Measurements from ENCODE around the gene AGTRAP.

Gene AGTRAP

GRCh38 chr1:11765661-11766428 is 29.9 kb downstream of the AGTRAP start:
- no peak overlapping the region for H3K4me3 ChIP-seq (replicated peaks; ENCODE audit: low read depth, low read length)
- no peak for TF ChIP-seq CTCF (IDR thresholded peaks at IDR 0.05; ENCODE audit: low read depth, low read length, missing control alignments)
- no peak for DNase-seq (ENCODE audit: extremely low read depth, low read depth)

DNA sequence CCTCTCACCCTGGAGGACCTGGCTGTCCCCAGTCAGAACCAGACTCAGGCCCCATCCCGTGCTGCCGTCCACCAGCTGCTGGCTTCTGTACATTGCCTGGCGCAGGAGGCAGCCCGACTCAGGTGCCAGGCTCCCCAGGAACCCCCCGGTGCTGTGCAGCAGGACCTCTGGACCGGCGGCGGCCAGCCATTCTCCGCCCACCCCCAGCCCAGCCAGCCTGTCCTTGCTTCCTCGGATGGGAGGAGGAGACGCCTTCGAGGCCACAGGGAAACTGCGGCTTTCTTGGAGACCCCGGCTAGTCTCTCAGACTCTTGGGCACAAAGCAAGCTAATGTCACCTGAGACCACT is 30.5 kb downstream of the AGTRAP start:
- TF ChIP-seq CTCF (IDR thresholded peaks at IDR 0.05; ENCODE audit: low read depth, low read length, missing control alignments) = no peak
- no peak overlapping the region for H3K4me3 ChIP-seq (replicated peaks; ENCODE audit: low read depth, low read length)
- no peak for DNase-seq (ENCODE audit: extremely low read depth, low read depth)

- DNase-seq (ENCODE audit: extremely low read depth, low read depth) = no peak
- no peak for TF ChIP-seq CTCF (IDR thresholded peaks at IDR 0.05; ENCODE audit: low read depth, low read length, missing control alignments)
- no peak overlapping the region for H3K4me3 ChIP-seq (replicated peaks; ENCODE audit: low read depth, low read length)
Observed at GRCh38 chr1:11767922-11768704, 32.2 kb downstream of the AGTRAP start.

- H3K4me3 ChIP-seq (replicated peaks; ENCODE audit: low read depth, low read length) = no peak overlapping the region
- TF ChIP-seq CTCF (IDR thresholded peaks at IDR 0.05; ENCODE audit: low read depth, low read length, missing control alignments) = no peak
- DNase-seq (ENCODE audit: extremely low read depth, low read depth) = no peak
Observed at GRCh38 chr1:11768821-11769220, 32.9 kb downstream of the AGTRAP start.

DNA sequence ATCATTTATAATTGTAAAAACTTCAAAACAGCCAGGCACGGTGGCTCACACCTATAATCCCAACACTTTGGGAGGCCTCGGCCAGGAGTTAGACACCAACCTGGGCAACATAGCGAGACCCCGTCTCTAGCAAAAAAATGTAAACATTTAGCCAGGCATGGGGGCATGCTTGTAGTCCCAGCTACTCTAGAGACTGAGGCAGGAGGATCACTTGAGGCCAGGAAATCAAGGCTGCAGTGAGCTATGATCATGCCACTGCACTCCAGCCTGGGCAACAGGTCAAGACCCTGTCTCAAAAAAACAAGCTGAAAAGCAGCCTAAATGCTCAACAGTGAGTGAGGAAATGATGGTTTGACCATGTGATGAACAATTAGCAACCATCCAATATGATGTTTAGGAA is 33.3 kb downstream of the AGTRAP start:
- TF ChIP-seq CTCF (IDR thresholded peaks at IDR 0.05; ENCODE audit: low read depth, low read length, missing control alignments) = no peak
- DNase-seq (ENCODE audit: extremely low read depth, low read depth) = no peak
- H3K4me3 ChIP-seq (replicated peaks; ENCODE audit: low read depth, low read length) = no peak overlapping the region

DNA sequence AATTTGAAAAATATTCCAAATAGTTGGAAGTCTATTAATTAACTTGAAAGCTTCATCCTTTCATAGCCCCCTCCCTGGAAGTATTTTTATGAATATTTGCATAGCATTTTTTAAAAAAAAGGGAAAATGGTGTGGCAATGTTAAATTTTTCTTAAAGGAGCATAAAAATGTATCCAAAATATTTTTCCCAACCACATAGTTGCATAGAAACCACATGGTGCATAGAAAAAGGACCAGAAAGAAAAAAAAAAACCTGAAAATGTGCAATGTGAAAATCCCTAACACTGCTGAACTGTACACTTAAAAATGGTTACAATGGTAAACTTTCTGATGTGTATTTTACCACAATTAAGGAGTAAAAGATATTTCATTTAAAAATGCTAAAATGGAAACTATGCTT is 34.1 kb downstream of the AGTRAP start:
- TF ChIP-seq CTCF (IDR thresholded peaks at IDR 0.05; ENCODE audit: low read depth, low read length, missing control alignments) = no peak
- no peak for DNase-seq (ENCODE audit: extremely low read depth, low read depth)
- H3K4me3 ChIP-seq (replicated peaks; ENCODE audit: low read depth, low read length) = no peak overlapping the region
